Measurements from ENCODE around the gene C11orf52. TPM values are rescaled to one million over a fixed set of nuclear protein-coding genes. Genes with fewer than 3 reads are reported as not detected.

The C11orf52 gene
- total and polyA plus RNA-seq, 2 of the 8 experiments (the other 6 are each of a cell fraction or from before 2014, with no cell fraction given), result 1.7 to 2.7 TPM

DNA sequence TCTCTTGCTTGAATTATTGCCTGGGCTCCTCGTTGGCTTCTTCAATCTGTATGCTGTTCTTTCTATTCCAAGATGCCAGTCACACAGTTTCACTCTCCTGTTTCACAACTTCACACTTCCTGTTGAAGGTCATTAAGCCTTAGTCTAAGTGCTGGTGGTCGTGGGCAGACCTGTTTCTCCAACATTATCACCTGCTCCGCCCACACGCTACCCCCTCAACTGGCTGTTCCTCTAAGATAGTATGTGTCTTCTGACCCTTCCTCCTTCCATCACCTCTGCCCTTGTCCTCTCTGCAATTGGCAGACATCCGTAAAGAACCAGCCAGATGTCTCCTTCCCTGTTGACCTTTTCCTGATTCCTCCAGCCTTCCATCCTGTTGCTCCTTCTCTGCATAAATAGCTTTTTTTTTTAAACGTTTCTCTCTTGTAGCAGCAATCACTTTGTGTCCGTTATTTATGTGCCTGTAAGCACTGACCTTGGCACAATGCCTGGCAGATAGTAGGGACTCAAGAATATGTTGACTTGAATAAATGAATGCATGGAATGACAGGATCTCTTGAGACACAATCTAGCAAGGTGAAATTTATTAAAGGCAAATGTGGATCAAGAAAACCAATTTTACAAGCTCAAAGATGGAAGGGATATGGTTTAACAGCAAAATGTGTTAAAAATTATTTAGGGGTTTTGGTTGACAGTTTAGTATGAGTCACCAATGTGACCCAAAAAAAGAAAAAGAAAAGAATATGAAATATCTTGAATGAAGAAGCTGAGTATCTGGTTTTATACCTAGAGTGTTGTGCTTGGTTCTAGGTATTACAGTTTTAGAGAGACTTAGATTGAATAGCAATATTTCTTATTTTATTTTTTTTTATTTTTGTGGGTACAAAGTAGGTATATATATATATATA lies 31.1 kb downstream of the C11orf52 start:
- Histone ChIP-seq H2BK12ac (ENCODE audit: low read depth, low read length) (no peak overlapping the region), H2AK5ac (ENCODE audit: low read depth, low read length) (no peak overlapping the region), H3K4me1 (replicated peaks in 1 of 4; ENCODE audit: control insufficient read depth in 3 of 4, insufficient read depth in 4 of 4, low read length in 3 of 4) (no peaks in the 10 kb centered on the region), H2BK5ac (ENCODE audit: low read depth, low read length) (no peak overlapping the region), H3K4ac (replicated peaks; ENCODE audit: insufficient read length, low read depth, low read length) (no peak overlapping the region), H3K23me2 (ENCODE audit: low read depth, low read length) (no peaks in the 10 kb centered on the region), H4K5ac (ENCODE audit: insufficient read length, low read depth, low read length) (no peak overlapping the region), H2AFZ (ENCODE audit: low read length) (no peak overlapping the region), H3K9me3 (ENCODE audit: insufficient read depth in 2 of 2, low read depth in 1 of 2, low read length in 1 of 2) (no peaks in the 10 kb centered on the region), H3K27ac (ENCODE audit: low read depth, low read length) (no peak overlapping the region), H4K91ac (replicated peaks; ENCODE audit: insufficient read length, low read length) (no peak overlapping the region), H3K79me2 (ENCODE audit: control insufficient read depth in 1 of 2, insufficient read depth in 2 of 2, low read length in 2 of 2) (no peaks in the 10 kb centered on the region), H3K36me3 (ENCODE audit: control insufficient read depth in 2 of 4, insufficient read depth in 4 of 4, low read length in 3 of 4) (peaks cover 0 to 3% (median 0%) of the 10 kb centered on the region in 4 experiments; a peak in 1 of 8 replicates), H4K8ac (ENCODE audit: extremely low read depth, insufficient read depth, low read length) (no peak overlapping the region), H3K4me2 (ENCODE audit: insufficient read depth in 1 of 2, low read depth in 2 of 2, low read length in 2 of 2) (no peak overlapping the region), H3K27me3 (replicated peaks in 1 of 4; ENCODE audit: control insufficient read depth in 3 of 4, extremely low read depth in 1 of 4, insufficient read depth in 3 of 4, low read length in 3 of 4) (no peaks in the 10 kb centered on the region), H3K4me3 (ENCODE audit: extremely low read depth in 1 of 4, insufficient read depth in 2 of 4, low read depth in 3 of 4, low read length in 4 of 4) (no peak overlapping the region), H3K56ac (replicated peaks; ENCODE audit: insufficient read length, low read depth, low read length) (no peak overlapping the region), H3K18ac (ENCODE audit: extremely low read depth, low read length) (no peak overlapping the region), H2BK120ac (replicated peaks; ENCODE audit: low read depth, low read length) (no peak overlapping the region), H2BK15ac (ENCODE audit: low read length) (no peak overlapping the region), H3K23ac (ENCODE audit: insufficient read length) (no peak overlapping the region), H2BK20ac (ENCODE audit: low read length) (no peak overlapping the region), H3K9ac (replicated peaks in 1 of 4; ENCODE audit: extremely low read depth in 1 of 4, low read depth in 3 of 4, low read length in 3 of 4) (no peak overlapping the region), H4K20me1 (replicated peaks in 1 of 2; ENCODE audit: control insufficient read depth in 1 of 2, insufficient read depth in 2 of 2, low read length in 2 of 2) (no peaks in the 10 kb centered on the region), H3K14ac (ENCODE audit: insufficient read length) (no peak overlapping the region), H3K79me1 (ENCODE audit: low read depth, low read length) (0 out of 2 replicates have a peak, but pooled peaks cover 2% of the 10 kb centered on the region)
- FAIRE-seq, result no peak
- ChIA-PET CTCF (ENCODE audit: partially characterized antibody) (interaction anchor here (0.7 to 0.9 kb wide), 3 partner anchors 9 to 20 kb away, joined by 3 to 6 read pairs (median 3); partner anchors contain the start of gene DIXDC1), POLR2A (ENCODE audit: partially characterized antibody) (interaction anchor here (0.9 to 1.1 kb wide), 3 partner anchors 9 to 23 kb away, joined by 3 to 6 read pairs (median 4); no protein-coding TSS in a partner anchor)
- 69% methylated on average over 7 of the region's 7 CpGs; no CpG with 5 or more reads in 1 of the 2 experiments for WGBS, 2 experiments (ENCODE audit: extremely low coverage in 1 of 2, insufficient coverage in 1 of 2, insufficient read length in 1 of 2, insufficient replicate concordance in 2 of 2, low coverage in 1 of 2, low lambda C conversion rate in 2 of 2, missing lambda C conversion rate in 1 of 2)
- no peak for DNase-seq (ENCODE audit: low read depth in 1 of 2, low spot score in 2 of 2)
- TF ChIP-seq RAD21 (IDR thresholded peaks at IDR 0.05 in 1 of 2, conservative IDR thresholded peaks at IDR 0.05 in 1 of 2; ENCODE audit: low read depth in 2 of 2, low read length in 2 of 2) (no peak), CTBP2 (IDR thresholded peaks at IDR 0.05; ENCODE audit: borderline replicate concordance, insufficient read depth, insufficient read length, low read length) (no peak), USF2 (IDR thresholded peaks at IDR 0.05; ENCODE audit: low read length) (no peak), NRF1 (IDR thresholded peaks at IDR 0.05; ENCODE audit: low read depth, low read length) (no peak), ASH2L (IDR thresholded peaks at IDR 0.05; ENCODE audit: low read length) (no peak), RXRA (IDR thresholded peaks at IDR 0.05; ENCODE audit: insufficient read depth, low read depth, low read length) (no peak), CHD1 (IDR thresholded peaks at IDR 0.05; ENCODE audit: low read depth, low read length) (no peak), CREB1 (IDR thresholded peaks at IDR 0.05) (no peak), TCF12 (IDR thresholded peaks at IDR 0.05; ENCODE audit: low read depth, low read length) (no peak), PHF8 (conservative IDR thresholded peaks at IDR 0.05; ENCODE audit: low read depth, low read length) (no peak), CEBPB (IDR thresholded peaks at IDR 0.05; ENCODE audit: low read depth, low read length) (no peak)
